ENCODE measurements around the gene CCDC191. TPM values are rescaled to one million over a fixed set of nuclear protein-coding genes. Genes with fewer than 3 reads are reported as not detected.

CCDC191 gene
- total RNA-seq, 2 experiments from 2014 or later, result 3.6 to 3.7 TPM

DNA sequence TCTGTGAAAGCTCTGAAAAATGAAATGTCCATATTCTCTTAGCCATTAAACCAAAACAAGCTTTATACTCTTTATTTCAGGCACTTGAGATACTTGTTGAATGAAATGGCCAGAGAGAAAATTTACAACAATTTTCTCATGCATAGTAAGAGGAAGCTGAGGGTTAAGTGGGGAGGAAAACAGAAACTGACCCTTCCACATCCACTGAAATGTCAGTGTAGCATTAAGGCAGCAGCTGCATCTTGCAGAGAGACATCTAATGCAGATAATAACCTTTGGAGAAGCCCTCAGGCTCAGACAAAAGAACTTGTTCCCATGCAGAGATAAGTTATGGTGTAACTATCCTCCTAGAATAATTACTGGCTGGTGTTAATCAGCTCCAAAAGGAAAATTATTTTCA, 74.5 kb downstream of the CCDC191 start:
- no peak overlapping the region for H3K27ac Mint-ChIP-seq
- intact Hi-C loops (cut with DNase I, micrococcal nuclease), result no loop called here
- Histone ChIP-seq H3K27me3 (ENCODE audit: control insufficient read depth in 1 of 2, insufficient read depth in 2 of 2, low read length in 2 of 2) (no peaks in the 10 kb centered on the region), H3K4me3 (ENCODE audit: low read length) (no peak overlapping the region), H3K27ac (ENCODE audit: low read depth in 1 of 2, low read length in 2 of 2) (no peak overlapping the region), H3K36me3 (ENCODE audit: insufficient read depth, low read length) (peaks cover 3% of the 10 kb centered on the region), H3K9me3 (ENCODE audit: control insufficient read depth in 1 of 2, insufficient read depth in 1 of 2, low read length in 2 of 2) (no peaks in the 10 kb centered on the region), H3K4me1 (ENCODE audit: insufficient read depth, low read length) (no peaks in the 10 kb centered on the region)
- TF ChIP-seq, protein P1, sequence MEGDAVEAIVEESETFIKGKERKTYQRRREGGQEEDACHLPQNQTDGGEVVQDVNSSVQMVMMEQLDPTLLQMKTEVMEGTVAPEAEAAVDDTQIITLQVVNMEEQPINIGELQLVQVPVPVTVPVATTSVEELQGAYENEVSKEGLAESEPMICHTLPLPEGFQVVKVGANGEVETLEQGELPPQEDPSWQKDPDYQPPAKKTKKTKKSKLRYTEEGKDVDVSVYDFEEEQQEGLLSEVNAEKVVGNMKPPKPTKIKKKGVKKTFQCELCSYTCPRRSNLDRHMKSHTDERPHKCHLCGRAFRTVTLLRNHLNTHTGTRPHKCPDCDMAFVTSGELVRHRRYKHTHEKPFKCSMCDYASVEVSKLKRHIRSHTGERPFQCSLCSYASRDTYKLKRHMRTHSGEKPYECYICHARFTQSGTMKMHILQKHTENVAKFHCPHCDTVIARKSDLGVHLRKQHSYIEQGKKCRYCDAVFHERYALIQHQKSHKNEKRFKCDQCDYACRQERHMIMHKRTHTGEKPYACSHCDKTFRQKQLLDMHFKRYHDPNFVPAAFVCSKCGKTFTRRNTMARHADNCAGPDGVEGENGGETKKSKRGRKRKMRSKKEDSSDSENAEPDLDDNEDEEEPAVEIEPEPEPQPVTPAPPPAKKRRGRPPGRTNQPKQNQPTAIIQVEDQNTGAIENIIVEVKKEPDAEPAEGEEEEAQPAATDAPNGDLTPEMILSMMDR (IDR thresholded peaks at IDR 0.05), result no peak
- H3K4me1 Mint-ChIP-seq (ENCODE audit: low read depth), result no peaks in the 10 kb centered on the region
- no peaks in the 10 kb centered on the region for H3K9me3 Mint-ChIP-seq
- DNase-seq (no peak), ATAC-seq (ENCODE audit: poor library complexity) (no peak)
- no peak overlapping the region for H3K4me3 Mint-ChIP-seq
- ChIA-PET CTCF (no interaction called here), POLR2A (no interaction called here)
- H3K36me3 Mint-ChIP-seq (ENCODE audit: low read depth), result peaks cover 57% of the 10 kb centered on the region
- no peaks in the 10 kb centered on the region for H3K27me3 Mint-ChIP-seq

DNA sequence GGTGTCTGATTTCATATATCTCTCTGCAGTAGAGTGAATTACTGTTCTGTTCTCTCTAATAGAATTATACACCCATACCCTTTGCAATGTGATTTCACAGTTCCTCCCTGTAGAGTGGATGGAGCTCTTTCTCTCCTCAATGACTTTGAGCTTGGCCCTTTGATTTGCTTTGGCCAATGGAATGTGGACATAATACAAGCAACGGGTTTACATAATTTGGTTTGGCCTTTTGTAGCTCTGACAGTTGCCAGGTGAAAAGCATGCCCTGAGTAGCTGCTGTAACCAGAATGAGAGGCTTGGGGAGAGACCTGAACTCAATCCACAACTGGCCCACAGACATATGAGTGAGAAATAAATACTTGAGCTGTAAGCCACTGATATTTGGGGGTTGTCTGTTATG, 76.4 kb downstream of the CCDC191 start:
- Mint-ChIP-seq H3K27me3 (no peaks in the 10 kb centered on the region), H3K4me3 (no peak overlapping the region), H3K27ac (no peak overlapping the region), H3K36me3 (ENCODE audit: low read depth) (peaks cover 64% of the 10 kb centered on the region), H3K9me3 (no peaks in the 10 kb centered on the region), H3K4me1 (ENCODE audit: low read depth) (no peaks in the 10 kb centered on the region)
- TF ChIP-seq, protein P1 (IDR thresholded peaks at IDR 0.05), result no peak
- no peak for ATAC-seq (ENCODE audit: poor library complexity)
- intact Hi-C loops (cut with DNase I, micrococcal nuclease), result no loop called here
- H3K27ac ChIP-seq (ENCODE audit: low read depth in 1 of 2, low read length in 2 of 2), result no peak overlapping the region
- ChIA-PET POLR2A (no interaction called here), CTCF (no interaction called here)
- no peak overlapping the region for H3K4me3 ChIP-seq (ENCODE audit: low read length)
- H3K36me3 ChIP-seq (ENCODE audit: insufficient read depth, low read length), result peaks cover 3% of the 10 kb centered on the region
- DNase-seq, result no peak
- H3K9me3 ChIP-seq (ENCODE audit: control insufficient read depth in 1 of 2, insufficient read depth in 1 of 2, low read length in 2 of 2), result no peaks in the 10 kb centered on the region
- H3K27me3 ChIP-seq (ENCODE audit: control insufficient read depth in 1 of 2, insufficient read depth in 2 of 2, low read length in 2 of 2), result no peaks in the 10 kb centered on the region
- no peaks in the 10 kb centered on the region for H3K4me1 ChIP-seq (ENCODE audit: insufficient read depth, low read length)

DNA sequence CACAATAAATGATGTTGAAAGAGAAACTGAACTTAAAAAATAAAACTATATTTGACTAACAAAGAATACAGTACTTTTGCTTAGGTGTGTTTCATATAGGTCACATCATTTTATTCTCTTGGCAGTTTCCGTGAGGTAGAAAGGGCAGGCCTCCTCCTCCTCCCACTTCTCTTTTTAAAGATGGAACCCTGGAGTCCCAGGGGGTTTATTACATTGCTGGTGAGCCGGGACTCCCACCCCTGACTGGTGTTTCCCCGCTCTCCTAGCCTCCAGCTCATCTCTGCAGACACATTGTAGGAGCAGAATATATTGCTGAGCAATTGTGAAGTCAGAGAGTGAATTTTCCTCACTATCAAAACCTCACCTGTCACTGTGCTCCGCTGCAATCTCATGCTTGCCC, 78.5 kb downstream of the CCDC191 start:
- POLR2A ChIA-PET, result no interaction called here
- H3K27ac ChIP-seq (ENCODE audit: low read depth in 1 of 2, low read length in 2 of 2), result no peak overlapping the region
- Mint-ChIP-seq H3K27me3 (no peaks in the 10 kb centered on the region), H3K9me3 (peaks cover 14% of the 10 kb centered on the region), H3K36me3 (ENCODE audit: low read depth) (peaks cover 80% of the 10 kb centered on the region), H3K27ac (no peak overlapping the region), H3K4me1 (ENCODE audit: low read depth) (no peaks in the 10 kb centered on the region), H3K4me3 (no peak overlapping the region)
- TF ChIP-seq, protein P1 (IDR thresholded peaks at IDR 0.05), result no peak
- peaks cover 5 to 20% of the 10 kb centered on the region in 2 experiments for H3K9me3 ChIP-seq (ENCODE audit: control insufficient read depth in 1 of 2, insufficient read depth in 1 of 2, low read length in 2 of 2)
- CTCF ChIA-PET, result no interaction called here
- intact Hi-C loops (cut with DNase I, micrococcal nuclease), result no loop called here
- DNase-seq (no peak), ATAC-seq (ENCODE audit: poor library complexity) (no peak)
- H3K4me1 ChIP-seq (ENCODE audit: insufficient read depth, low read length), result no peaks in the 10 kb centered on the region
- H3K27me3 ChIP-seq (ENCODE audit: control insufficient read depth in 1 of 2, insufficient read depth in 2 of 2, low read length in 2 of 2), result no peaks in the 10 kb centered on the region
- peaks cover 3% of the 10 kb centered on the region for H3K36me3 ChIP-seq (ENCODE audit: insufficient read depth, low read length)
- no peak overlapping the region for H3K4me3 ChIP-seq (ENCODE audit: low read length)
